HEK293 (cell line): ENCODE results near the gene BSDC1.

ENCODE experiments used
- BCL11A ChIP-seq: fragments of 450-650 bp; formaldehyde crosslinking; IDR thresholded peaks from 2 replicates; pipeline ENCODE4 v1.5.1; 2016; ENCODE audit warnings: low read depth, missing biosample characterization, missing genetic modification characterization
- FEZF1 ChIP-seq: fragments of 450-650 bp; formaldehyde crosslinking; IDR thresholded peaks from 2 replicates; pipeline ENCODE4 v1.5.1; 2016; ENCODE audit warnings: missing biosample characterization, missing genetic modification characterization
- GLI2 ChIP-seq: fragments of 450-650 bp; formaldehyde crosslinking; IDR thresholded peaks from 2 replicates; pipeline ENCODE4; 2017; ENCODE audit warnings: missing biosample characterization, missing genetic modification characterization, low read depth, borderline replicate concordance
- GLI4 ChIP-seq: fragments of 450-650 bp; formaldehyde crosslinking; IDR thresholded peaks from 2 replicates; pipeline ENCODE4 v1.5.1; 2016; ENCODE audit warnings: missing biosample characterization, missing genetic modification characterization
- GLIS1 ChIP-seq: fragments of 450-650 bp; formaldehyde crosslinking; IDR thresholded peaks from 2 replicates; pipeline ENCODE4 v1.5.1; 2016; ENCODE audit warnings: missing biosample characterization, missing genetic modification characterization
- MYNN ChIP-seq: fragments of 450-650 bp; formaldehyde crosslinking; IDR thresholded peaks from 2 replicates; pipeline ENCODE4 v1.5.1; 2016; ENCODE audit warnings: missing biosample characterization, missing genetic modification characterization, borderline replicate concordance
- OSR2 ChIP-seq: fragments of 450-650 bp; formaldehyde crosslinking; IDR thresholded peaks from 2 replicates; pipeline ENCODE4 v1.5.1; 2016; ENCODE audit warnings: missing biosample characterization, missing genetic modification characterization
- OVOL3 ChIP-seq: fragments of 450-650 bp; formaldehyde crosslinking; IDR thresholded peaks from 2 replicates; pipeline ENCODE4 v1.5.1; 2016; ENCODE audit warnings: missing biosample characterization, missing genetic modification characterization
- SETDB1 ChIP-seq: IDR thresholded peaks from one replicate; pipeline ENCODE4 v1.6.1; 2017; ENCODE audit warnings: mild to moderate bottlenecking, low read length, moderate library complexity, mixed read lengths; ENCODE audit not compliant: insufficient read length
- TRIM28 ChIP-seq: IDR thresholded peaks from 2 replicates; pipeline ENCODE4 v1.6.1; 2011; ENCODE audit warnings: low read length, control low read depth, borderline replicate concordance
- YY2 ChIP-seq: fragments of 450-650 bp; formaldehyde crosslinking; IDR thresholded peaks from 2 replicates; pipeline ENCODE4 v1.5.1; 2016; ENCODE audit warnings: missing biosample characterization, missing genetic modification characterization
- ZEB2 ChIP-seq: fragments of 450-650 bp; formaldehyde crosslinking; IDR thresholded peaks from 2 replicates; pipeline ENCODE4 v1.5.1; 2016; ENCODE audit warnings: missing biosample characterization, missing genetic modification characterization
- ZFHX2 ChIP-seq: fragments of 450-650 bp; formaldehyde crosslinking; conservative IDR thresholded peaks from 2 replicates; pipeline ENCODE4 v1.5.1; 2016; ENCODE audit warnings: missing biosample characterization, missing genetic modification characterization
- ZNF133 ChIP-seq: fragments of 450-650 bp; formaldehyde crosslinking; IDR thresholded peaks from 2 replicates; pipeline ENCODE4 v1.5.1; 2016; ENCODE audit warnings: missing biosample characterization, missing genetic modification characterization
- ZNF146 ChIP-seq: fragments of 450-650 bp; formaldehyde crosslinking; IDR thresholded peaks from 2 replicates; pipeline ENCODE4 v1.5.1; 2016; ENCODE audit warnings: missing biosample characterization, missing genetic modification characterization
- ZNF148 ChIP-seq: fragments of 450-650 bp; formaldehyde crosslinking; IDR thresholded peaks from 2 replicates; pipeline ENCODE4 v1.5.0; 2017; ENCODE audit warnings: missing biosample characterization, missing genetic modification characterization, borderline replicate concordance
- ZNF223 ChIP-seq: fragments of 450-650 bp; formaldehyde crosslinking; IDR thresholded peaks from 2 replicates; pipeline ENCODE4 v1.5.1; 2016; ENCODE audit warnings: missing biosample characterization, missing genetic modification characterization
- ZNF239 ChIP-seq: fragments of 450-650 bp; formaldehyde crosslinking; IDR thresholded peaks from 2 replicates; pipeline ENCODE4 v1.5.1; 2016; ENCODE audit warnings: missing biosample characterization, missing genetic modification characterization
- ZNF274 ChIP-seq, 2 experiments: fragments of 200-500 bp in 1 of 2; fragments of 450-650 bp in 1 of 2; sonication (Bioruptor generic) in 1 of 2; formaldehyde crosslinking in 1 of 2; IDR thresholded peaks; 2 replicates each; pipeline versions ENCODE4 v1.5.1 to v1.6.1; 2014 to 2016; ENCODE audit warnings: borderline replicate concordance in 1 of 2, inconsistent platforms in 1 of 2, low read length in 1 of 2, missing biosample characterization in 1 of 2, missing genetic modification characterization in 1 of 2
- ZNF292 ChIP-seq: fragments of 450-650 bp; formaldehyde crosslinking; IDR thresholded peaks from 2 replicates; pipeline ENCODE4 v1.5.1; 2016; ENCODE audit warnings: low read depth, missing biosample characterization, missing genetic modification characterization, borderline replicate concordance
- ZNF366 ChIP-seq: fragments of 450-650 bp; formaldehyde crosslinking; conservative IDR thresholded peaks from 2 replicates; pipeline ENCODE4 v1.5.1; 2016; ENCODE audit warnings: missing biosample characterization, missing genetic modification characterization
- ZNF514 ChIP-seq: fragments of 450-650 bp; formaldehyde crosslinking; IDR thresholded peaks from 2 replicates; pipeline ENCODE4 v1.5.1; 2016; ENCODE audit warnings: missing biosample characterization, missing genetic modification characterization
- ZNF521 ChIP-seq: fragments of 450-650 bp; formaldehyde crosslinking; IDR thresholded peaks from 2 replicates; pipeline ENCODE4 v1.5.1; 2017; ENCODE audit warnings: missing biosample characterization, mild to moderate bottlenecking, missing genetic modification characterization
- ZNF558 ChIP-seq: fragments of 450-650 bp; formaldehyde crosslinking; IDR thresholded peaks from 2 replicates; pipeline ENCODE4 v1.5.1; 2016; ENCODE audit warnings: missing biosample characterization, missing genetic modification characterization
- ZNF629 ChIP-seq: fragments of 450-650 bp; formaldehyde crosslinking; IDR thresholded peaks from 2 replicates; pipeline ENCODE4 v1.5.1; 2017; ENCODE audit warnings: missing biosample characterization, missing genetic modification characterization
- ZNF645 ChIP-seq: fragments of 450-650 bp; formaldehyde crosslinking; IDR thresholded peaks from 2 replicates; pipeline ENCODE4; 2016; ENCODE audit warnings: missing biosample characterization, missing genetic modification characterization
- ZNF664 ChIP-seq: fragments of 450-650 bp; formaldehyde crosslinking; IDR thresholded peaks from 2 replicates; pipeline ENCODE4 v1.5.1; 2016; ENCODE audit warnings: missing biosample characterization, missing genetic modification characterization
- ZSCAN18 ChIP-seq: fragments of 450-650 bp; formaldehyde crosslinking; IDR thresholded peaks from 2 replicates; pipeline ENCODE4 v1.5.1; 2016; ENCODE audit warnings: missing biosample characterization, missing genetic modification characterization

The BSDC1 gene

GRCh38 chr1:32335790-32336590, 58.3 kb downstream of the BSDC1 start, which contains the start of gene MARCKSL1 (continued):
- TF ChIP-seq ZNF645 (tag by site-specific recombination) (no peak), OVOL3 (tag by site-specific recombination) (no peak), ZSCAN18 (0 out of 2 replicates have a peak, but pooled peaks have one; percentile 27), ZNF664 (tag by site-specific recombination) (no peak), GLI2 (no peak), ZNF146 (tag by site-specific recombination) (no peak), ZNF133 (tag by site-specific recombination) (no peak), ZNF223 (tag by site-specific recombination) (no peak), ZNF521 (tag by site-specific recombination) (no peak), ZNF292 (tag by site-specific recombination) (no peak), ZNF629 (tag by site-specific recombination) (no peak), FEZF1 (tag by site-specific recombination) (no peak), ZNF274 (IDR thresholded peaks at IDR 0.05; ENCODE audit: low read length) (no peak), ZNF274 (tag by site-specific recombination; IDR thresholded peaks at IDR 0.05; ENCODE audit: borderline replicate concordance) (no peak), GLI4 (no peak), YY2 (0 out of 2 replicates have a peak, but pooled peaks have one; percentile 26), MYNN (tag by site-specific recombination) (no peak), ZNF514 (no peak), ZNF558 (tag by site-specific recombination) (no peak), SETDB1 (no peak), ZNF148 (tag by site-specific recombination) (no peak), ZFHX2 (tag by site-specific recombination) (peak; percentile 60; the same call in 1 of the 2 replicates), OSR2 (no peak), ZNF239 (tag by site-specific recombination) (no peak), BCL11A (tag by site-specific recombination) (no peak), ZEB2 (no peak), TRIM28 (no peak), ZNF366 (tag by site-specific recombination) (no peak), GLIS1 (tag by site-specific recombination) (peak; percentile 82)
